ENCODE results near the gene YAP1.

Gene YAP1

DNA sequence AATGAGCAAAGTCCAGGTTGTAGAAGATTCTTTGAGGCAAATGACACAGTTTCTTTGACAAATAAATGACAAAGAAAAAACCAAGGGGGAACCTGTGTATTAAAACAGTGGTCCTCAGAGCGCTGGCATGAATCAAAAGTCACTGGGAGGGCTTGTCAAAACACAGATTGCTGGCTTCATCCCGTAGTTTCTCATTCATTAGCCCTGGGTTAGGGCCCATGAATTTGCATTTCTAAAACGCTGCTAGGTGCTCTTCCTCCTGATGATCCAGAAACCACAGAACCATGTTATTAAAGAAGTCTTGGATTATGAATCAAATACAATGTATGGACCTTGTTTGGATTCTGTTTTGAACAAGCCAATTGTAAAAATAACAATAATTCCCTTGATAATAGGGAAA, 92.7 kb downstream of the YAP1 start:
- ATAC-seq, result no peak

DNA sequence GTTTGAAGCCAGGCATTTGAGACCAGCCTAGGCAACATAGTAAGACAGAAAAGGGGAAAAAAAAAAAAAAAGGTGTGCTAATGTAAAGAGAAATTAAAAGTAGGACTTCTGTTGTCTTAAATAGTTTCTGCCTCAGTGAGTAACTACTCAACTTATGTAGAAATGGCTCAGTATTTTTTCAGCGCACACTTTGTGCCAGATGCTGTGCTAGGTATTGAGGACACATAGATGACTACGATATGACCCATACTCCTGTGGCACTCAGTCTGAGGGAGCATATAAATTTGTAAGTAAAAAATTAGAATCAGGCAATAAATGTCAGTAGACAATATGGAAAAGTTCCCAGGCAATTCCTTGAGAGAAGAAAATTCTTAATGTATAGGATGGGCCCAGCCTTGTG, 93.9 kb downstream of the YAP1 start:
- no peak for ATAC-seq

DNA sequence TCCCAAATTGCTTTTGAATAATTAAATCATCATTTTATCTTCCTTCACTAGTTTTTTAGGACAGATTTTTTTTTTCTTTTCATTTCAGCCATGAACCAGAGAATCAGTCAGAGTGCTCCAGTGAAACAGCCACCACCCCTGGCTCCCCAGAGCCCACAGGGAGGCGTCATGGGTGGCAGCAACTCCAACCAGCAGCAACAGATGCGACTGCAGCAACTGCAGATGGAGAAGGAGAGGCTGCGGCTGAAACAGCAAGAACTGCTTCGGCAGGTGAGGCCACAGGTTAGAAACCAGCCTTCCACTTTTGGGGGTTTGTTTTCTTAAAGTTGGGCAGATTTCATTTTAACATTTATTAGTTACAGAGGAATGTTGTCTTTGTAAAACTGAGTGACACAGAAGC, 95.6 kb downstream of the YAP1 start:
- ATAC-seq, result no peak

DNA sequence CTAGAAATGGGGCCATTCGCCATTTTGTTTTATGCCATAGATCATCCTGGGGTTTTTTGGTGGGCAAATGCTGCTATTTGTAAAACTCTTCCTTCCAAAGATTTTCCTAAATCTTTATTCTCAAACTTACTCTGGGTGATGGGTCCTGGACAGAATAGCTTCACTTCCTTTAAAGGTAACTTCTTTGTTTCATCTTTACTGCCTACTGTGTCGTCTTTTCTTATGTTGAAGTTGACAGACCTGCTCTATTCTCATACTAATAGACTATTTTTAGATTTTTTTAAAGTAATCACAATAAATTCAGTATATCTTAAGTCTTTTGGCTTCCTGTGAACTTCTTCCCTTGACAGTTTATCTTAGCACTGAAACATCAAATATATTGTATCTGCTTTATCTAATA, 98.6 kb downstream of the YAP1 start:
- ATAC-seq, result no peak

DNA sequence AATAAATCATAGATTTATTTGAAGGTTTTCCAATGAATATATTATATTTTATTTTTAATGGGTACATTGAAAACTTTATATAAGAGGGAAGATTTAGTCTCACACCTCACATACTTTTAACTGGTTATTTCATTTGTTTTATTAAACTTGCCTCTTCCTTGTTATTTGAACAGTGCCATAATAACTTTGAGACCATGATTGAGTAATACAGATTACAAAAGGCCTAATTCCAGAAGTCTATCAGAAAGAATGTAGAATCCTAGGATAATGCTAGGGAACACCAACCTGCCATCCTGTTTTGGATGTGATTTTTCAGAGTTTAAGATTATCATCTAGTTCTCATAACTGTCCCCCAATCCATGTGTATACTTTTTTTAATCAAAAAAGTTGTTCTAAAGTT, 104.4 kb downstream of the YAP1 start:
- no peak for ATAC-seq

DNA sequence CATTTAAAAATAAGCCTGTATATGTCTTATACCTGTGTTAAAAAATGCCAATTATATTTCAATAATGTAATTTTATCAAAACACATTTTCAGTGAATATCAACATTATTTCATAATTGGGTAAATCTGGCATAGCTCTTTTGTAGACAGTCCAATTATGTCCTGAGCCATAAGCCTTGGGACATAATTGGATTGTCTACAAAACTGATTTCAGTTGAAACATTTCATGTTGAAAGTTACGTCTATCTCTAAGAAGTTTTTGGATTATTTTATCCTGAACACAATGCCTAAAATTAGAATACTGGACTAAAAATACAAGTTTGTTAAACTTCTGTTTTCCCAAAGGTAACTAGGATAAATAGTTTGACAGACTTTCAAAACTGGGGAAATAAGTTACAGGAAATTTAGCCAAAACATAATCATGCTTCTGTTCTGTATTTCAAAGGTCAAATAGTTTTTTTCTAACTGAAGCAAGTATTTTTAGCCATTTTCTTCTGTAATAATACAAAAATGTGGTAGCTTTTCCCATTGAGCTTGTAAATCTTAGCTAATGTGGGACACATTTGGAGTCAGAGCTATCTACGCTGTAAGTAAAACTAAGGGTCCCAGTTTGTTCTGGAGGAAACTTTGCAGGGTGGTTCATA, 106.3 kb downstream of the YAP1 start:
- ATAC-seq, result no peak

DNA sequence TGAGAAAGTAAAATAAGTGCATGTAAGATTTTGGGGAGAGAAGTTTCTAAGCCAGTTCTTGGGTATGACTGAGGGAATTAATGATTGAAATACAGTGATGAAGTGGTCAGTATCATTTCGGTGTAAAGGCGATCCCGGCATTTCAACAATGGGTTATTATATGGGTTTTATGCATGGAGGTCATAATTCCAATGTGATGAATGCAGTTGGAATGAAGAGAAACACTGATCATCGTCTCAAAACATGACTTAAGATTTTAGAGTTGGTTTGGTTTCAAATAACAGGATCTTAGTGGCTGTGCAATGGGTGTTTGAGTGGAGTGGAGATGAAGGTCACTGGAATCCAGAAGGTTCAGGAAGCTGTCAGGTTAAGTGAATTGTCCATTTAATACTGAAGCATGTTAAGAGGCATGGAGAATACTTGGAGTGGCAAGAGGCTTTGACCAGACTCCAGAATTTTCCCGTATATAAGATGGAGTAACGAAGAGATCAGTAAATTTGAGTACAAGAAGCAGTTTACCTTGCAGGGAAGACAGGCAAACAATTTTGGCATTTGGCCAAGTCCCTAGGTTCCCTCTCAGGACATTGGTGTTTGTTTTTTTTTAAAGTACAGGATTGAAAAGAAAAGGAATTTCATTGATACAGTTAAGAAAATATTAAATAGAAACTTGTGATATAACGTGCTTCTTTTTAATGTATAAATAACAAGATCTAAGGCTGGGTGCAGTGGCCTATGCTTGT, 110.7 kb downstream of the YAP1 start:
- ATAC-seq, result no peak

DNA sequence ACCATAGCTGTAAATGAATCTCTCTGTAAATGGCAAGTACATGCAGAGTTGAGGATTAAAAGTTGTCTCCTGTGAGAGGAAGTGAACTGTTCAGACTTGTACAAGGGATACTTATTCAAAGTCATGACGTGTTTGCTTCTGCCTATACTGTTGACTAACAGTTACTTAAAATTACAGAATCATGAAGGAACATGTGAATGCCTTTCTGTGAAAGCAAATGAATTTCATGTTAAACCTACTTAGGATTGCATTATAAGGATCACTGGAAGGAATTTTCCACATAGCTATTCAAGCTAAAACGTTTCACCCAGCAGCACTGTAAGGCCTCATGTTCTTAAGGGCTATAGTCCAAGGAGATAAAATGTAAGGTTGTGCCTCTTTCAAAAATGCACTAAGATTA, 113.6 kb downstream of the YAP1 start:
- no peak for ATAC-seq

DNA sequence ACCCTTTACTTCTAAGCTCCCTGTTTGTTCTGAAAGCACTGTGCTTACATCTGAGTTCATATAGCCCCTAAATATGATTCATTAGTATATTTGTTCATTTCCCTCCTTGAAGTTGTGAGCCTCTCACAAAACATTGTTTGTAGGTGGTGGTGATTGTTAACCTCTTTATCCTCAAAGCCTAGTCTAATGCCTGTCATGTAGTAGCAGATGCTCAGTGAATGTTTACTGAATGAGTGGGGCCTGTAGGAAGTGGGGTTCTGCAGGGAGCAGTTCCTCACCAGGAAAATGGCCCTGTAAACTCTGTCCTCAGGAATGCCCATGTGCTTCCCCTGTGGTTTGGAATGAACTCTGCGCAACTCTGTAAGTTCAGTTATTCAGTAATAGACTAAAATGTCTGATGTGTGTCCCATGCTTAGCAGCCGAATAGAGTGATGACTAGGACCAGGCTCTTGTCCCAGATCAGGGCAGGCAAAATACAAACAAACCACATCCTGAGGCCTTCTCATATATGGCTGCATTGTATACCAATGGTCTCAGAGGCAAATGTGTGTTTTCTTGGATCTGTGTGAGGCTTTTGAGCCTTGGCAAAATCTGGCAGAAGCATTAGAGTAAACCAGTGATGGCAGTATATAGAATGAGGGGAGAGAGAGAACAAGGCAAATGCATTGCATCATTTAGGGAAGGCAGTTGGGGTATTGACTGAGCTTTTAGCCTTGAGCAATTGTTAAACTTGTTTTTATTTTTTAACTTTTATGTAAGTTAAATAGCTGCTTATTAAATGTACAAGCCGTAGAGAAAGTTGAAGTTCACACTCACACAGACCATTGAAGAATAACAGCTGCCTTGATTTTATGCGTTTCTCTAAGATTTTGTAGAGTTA, 115.7 kb downstream of the YAP1 start:
- no peak for ATAC-seq

DNA sequence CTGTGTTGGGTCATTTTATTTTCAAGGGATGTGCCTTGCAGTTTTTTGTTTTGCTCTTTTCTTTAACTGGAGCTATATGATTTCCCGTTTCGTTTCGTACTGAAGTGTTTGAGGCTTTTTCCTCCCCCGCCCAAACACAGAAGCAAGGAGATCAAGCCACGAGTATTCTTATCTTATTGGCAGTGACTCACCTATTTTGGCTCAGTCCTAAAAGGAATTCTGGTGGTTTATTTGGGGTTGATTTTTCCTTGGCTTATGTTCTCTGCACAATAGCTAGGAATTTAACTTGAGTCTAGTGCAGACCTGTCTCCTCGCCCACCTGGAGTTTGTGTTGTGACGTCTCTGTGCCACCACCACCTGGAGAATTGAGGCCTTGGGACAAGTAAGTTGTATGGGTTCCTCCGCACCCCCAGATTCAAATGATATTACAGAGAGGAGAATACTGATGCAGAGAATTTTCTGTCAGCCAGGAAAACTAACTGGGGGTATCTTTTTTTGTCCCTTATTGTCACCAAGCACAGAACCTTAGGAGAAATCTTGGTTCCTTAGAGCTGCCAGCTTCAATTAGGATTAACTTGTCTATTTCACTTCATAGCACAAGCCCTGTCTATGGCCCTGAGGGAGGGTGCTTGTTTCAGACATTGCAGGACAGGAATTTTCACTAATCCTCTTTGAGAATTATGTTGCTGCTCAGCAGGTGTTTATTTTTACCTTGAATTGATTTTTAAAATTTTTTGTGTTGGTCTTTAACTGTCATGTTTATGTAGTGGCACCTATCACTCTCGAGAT, 116.6 kb downstream of the YAP1 start:
- ATAC-seq, result no peak

DNA sequence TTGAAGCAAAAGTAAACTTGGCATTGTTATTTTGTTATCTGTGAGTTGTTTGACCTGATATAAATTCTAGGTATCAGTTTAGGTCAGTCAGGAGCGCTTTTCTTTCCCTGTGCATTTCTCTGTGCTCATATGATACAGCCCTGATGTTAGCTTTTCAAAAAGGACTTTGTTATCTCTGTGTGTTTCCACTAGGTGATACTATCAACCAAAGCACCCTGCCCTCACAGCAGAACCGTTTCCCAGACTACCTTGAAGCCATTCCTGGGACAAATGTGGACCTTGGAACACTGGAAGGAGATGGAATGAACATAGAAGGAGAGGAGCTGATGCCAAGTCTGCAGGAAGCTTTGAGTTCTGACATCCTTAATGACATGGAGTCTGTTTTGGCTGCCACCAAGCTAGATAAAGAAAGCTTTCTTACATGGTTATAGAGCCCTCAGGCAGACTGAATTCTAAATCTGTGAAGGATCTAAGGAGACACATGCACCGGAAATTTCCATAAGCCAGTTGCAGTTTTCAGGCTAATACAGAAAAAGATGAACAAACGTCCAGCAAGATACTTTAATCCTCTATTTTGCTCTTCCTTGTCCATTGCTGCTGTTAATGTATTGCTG, 119.4 kb downstream of the YAP1 start:
- no peak for ATAC-seq

DNA sequence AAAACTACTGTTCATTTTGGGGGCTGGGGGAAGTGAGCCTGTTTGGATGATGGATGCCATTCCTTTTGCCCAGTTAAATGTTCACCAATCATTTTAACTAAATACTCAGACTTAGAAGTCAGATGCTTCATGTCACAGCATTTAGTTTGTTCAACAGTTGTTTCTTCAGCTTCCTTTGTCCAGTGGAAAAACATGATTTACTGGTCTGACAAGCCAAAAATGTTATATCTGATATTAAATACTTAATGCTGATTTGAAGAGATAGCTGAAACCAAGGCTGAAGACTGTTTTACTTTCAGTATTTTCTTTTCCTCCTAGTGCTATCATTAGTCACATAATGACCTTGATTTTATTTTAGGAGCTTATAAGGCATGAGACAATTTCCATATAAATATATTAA, 119.9 kb downstream of the YAP1 start:
- no peak for ATAC-seq

DNA sequence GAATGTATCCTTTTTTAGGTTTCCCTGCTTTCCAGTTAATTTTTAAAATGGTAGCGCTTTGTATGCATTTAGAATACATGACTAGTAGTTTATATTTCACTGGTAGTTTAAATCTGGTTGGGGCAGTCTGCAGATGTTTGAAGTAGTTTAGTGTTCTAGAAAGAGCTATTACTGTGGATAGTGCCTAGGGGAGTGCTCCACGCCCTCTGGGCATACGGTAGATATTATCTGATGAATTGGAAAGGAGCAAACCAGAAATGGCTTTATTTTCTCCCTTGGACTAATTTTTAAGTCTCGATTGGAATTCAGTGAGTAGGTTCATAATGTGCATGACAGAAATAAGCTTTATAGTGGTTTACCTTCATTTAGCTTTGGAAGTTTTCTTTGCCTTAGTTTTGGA, 120.7 kb downstream of the YAP1 start:
- no peak for ATAC-seq

DNA sequence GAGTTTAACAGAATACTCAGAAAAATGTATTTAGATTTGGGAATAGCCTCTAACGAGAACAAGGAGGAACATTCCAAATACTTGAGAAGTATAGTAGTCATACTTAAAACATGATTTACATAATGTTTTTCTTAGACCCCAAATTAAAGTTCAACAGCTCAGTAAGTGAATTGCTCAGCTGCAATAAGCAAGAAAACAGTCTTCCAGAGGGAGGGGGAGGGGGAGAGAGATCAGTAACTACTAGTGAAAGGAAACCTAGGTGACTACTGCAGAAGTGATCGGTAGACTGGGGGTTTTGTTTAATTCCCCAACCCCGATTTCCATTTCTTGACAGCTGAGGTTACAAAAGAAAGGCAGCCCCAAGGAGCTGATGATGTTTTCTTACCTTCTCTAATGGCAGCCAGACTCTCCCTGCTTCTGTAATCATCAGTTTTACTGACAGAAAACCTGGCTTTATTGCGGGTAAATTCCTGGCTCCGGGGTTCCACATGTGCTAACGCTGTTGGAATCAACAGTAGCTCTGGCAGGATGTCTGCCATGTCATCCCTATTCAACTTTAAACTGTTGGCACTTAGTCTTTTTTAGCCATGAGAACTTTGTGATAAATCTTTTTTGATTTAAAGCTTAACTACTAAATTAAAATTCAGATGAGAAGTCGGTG, 124.7 kb downstream of the YAP1 start:
- no peak for ATAC-seq

DNA sequence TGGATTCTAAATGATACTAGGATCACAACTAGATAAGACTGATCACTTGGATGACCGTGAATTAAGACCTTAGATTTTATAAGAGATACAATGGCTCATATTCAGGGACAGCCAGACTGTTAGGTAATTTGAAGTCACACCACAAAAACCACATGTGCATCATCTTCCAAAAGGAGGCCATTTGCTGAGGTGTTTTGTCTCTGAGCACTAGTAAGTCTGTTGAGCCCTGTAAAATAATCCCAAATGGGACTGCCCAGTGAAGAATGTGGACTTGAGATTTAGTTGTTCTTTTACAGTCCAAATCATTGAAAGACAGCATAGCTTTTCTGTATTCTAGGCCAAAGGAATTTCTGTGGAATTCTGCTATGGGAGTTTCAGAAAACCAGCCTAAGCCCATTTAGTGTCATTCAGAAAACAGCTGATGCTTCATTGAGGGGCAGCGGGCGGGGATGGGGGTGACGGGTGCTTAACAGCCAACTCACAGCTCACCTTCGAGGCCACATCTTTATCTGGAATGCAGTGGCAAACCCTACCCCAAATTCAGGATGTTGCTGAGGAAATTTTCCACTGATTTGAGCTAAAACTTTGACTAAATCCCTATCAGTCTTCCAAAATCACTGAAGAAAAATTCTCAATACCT, 127.0 kb downstream of the YAP1 start:
- no peak for ATAC-seq

DNA sequence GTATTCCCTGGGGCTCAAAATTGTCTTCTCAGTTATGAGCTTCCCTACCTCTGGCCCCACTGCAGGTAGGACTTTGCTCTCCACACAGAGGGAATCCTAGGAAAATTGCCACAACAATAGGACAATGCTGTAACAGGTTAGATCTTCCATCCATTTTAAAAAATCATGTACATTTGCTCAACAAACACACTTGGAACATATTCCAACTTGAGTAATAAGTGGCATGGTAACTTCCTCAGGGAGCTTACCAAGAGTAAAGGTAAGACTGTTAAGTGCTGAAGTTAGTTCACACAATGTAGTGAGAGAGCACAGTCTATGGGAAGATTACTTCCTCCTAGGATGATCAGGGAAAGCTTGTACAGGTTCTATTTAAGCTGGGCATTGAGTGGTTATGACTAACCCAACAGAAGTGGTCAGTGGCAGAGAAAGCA, 128.2 kb downstream of the YAP1 start:
- no peak for ATAC-seq

DNA sequence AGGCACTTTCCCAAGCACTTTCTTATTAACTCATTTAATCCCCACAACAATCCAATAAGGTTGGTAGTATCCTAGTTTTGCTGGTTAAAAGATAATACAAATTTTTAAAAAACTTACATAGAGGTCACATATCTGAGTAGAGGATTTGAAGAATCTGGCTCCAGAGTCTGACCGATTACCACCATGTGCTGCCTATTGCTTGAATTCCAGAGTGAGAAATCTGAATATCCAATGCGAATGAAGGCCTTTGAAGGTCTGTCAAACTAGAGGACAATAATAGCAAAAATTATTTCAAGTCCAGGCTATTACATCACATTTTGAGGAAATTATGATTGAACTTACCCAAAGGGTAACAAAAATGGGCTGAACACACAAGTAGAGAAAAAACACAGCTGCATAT, 129.2 kb downstream of the YAP1 start:
- ATAC-seq, result no peak

DNA sequence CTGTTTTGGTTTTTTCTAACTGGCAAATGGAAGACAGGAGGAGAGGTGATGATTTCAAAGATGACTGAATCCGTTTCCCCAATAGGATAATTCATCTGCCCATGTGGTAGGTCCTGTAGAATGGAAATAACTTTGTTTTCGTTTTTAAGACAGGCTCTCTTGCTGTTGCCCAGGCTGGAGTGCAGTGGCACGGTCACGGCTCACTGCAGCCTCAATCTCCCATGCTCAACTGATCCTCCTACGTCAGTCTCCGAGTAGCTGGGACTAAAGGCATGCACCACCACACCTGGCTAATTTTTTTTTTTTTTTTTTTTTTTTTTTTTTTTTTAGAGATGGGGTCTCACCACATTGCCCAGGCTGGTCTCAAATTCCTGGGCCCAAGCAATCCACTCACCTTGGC, 129.7 kb downstream of the YAP1 start:
- ATAC-seq, result no peak

DNA sequence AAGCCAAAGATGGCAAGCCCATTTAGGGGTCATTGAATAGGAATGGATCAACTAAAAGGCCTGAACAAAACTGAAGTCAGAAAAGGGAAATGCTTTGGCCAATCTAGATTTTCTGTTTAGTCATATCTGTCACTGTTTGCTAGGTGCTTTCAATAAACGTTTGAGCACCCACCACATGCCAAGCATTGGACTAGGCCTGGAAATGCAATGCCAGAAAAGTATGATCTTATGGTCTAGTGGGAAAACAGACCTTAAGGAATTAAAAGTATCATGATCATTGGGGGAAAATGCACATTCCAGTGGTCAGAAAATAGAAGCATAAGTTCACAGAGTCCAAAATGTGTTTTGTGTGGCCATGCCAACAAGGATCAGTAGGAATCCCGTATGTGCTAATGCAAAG, 130.3 kb downstream of the YAP1 start:
- no peak for ATAC-seq

DNA sequence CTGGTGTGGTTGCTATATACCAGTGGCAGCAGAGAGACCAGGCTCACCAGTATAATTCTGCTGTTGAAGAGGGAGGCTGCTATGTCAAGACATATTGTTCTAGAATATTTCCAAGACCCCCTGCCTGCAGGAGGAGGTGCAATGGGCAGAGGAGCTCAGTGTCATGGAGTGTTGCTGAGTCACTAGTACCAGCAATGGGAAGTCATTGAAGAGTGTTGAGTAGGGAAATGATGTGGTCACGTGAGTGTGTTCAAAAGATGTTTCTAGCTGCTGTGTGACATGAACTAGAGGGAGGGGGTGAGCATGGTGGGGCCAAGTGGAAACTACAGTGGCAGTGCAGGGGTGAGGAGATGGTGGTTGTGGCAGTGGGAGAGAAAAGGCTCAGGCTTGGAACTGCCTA, 130.8 kb downstream of the YAP1 start:
- ATAC-seq, result no peak

DNA sequence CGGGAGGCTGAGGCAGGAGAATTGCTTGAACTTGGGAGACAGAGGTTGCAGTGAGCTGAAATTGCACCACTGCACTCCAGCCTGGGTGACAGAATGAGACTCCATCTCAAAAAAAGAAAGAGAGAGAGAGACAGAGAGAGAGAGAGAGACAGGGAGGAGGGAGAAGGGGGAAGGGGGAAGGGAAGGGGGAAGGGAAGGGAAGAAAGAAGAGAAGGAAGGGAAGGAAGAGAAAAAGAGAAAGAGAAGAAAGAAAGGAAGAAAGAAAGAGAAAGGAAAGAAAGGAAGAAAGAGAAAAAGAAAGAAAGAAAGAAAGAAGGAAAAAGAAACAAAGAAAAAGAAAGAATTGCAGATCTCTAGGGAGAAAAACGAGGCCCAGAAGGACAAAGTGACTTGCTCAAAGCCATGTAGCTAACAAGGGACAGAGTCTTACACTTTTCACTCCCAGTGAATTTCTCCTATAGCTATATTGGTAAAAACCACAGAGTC, 133.2 kb downstream of the YAP1 start:
- ATAC-seq, result no peak
